GM19025 (cell line): ENCODE measurements around the gene PPM1M.

Experiments used
- ATAC-seq: cut with Tn5 transposase; IDR thresholded peaks from one replicate; pipeline ENCODE4 v1.9.1; 2021; ENCODE audit warnings: mild to moderate bottlenecking, low read depth, moderate library complexity; ENCODE audit not compliant: unreplicated experiment

Gene PPM1M

GRCh38 chr3:52213901-52214300 lies 31.7 kb upstream of the PPM1M start:
- ATAC-seq, result no peak

- ATAC-seq, result no peak
These were observed 30.2 kb upstream of the PPM1M start for GRCh38 chr3:52215351-52215750.

GRCh38 chr3:52216585-52217408 lies 28.8 kb upstream of the PPM1M start:
- ATAC-seq, result no peak

- no peak for ATAC-seq
These were observed 28.2 kb upstream of the PPM1M start for GRCh38 chr3:52217409-52217805.

GRCh38 chr3:52218026-52218425 lies 27.5 kb upstream of the PPM1M start:
- ATAC-seq, result no peak

GRCh38 chr3:52218454-52218853 lies 27.1 kb upstream of the PPM1M start:
- no peak for ATAC-seq

- ATAC-seq, result no peak
These were observed 26.5 kb upstream of the PPM1M start for GRCh38 chr3:52218937-52219650.

GRCh38 chr3:52220380-52221026 lies 25.1 kb upstream of the PPM1M start:
- no peak for ATAC-seq

GRCh38 chr3:52221141-52221562 lies 24.4 kb upstream of the PPM1M start:
- no peak for ATAC-seq

GRCh38 chr3:52221563-52222318 lies 23.8 kb upstream of the PPM1M start:
- no peak for ATAC-seq

GRCh38 chr3:52222319-52223221 lies 23.0 kb upstream of the PPM1M start:
- ATAC-seq, result no peak

GRCh38 chr3:52223449-52224408 lies 21.8 kb upstream of the PPM1M start:
- ATAC-seq, result no peak

- peak; percentile 77 for ATAC-seq
These were observed 19.9 kb upstream of the PPM1M start, which contains the start of gene TLR9 for GRCh38 chr3:52225452-52226228. TSS of gene TLR9 (minus strand) at chr3:52225645. CDS start at chr3:52225529, 116 bp downstream.

- peak; percentile 8 for ATAC-seq
These were observed 19.2 kb upstream of the PPM1M start for GRCh38 chr3:52226229-52226817.

- no peak for ATAC-seq
These were observed 18.4 kb upstream of the PPM1M start for GRCh38 chr3:52227117-52227516.

- no peak for ATAC-seq
These were observed 17.8 kb upstream of the PPM1M start for GRCh38 chr3:52227766-52228165.

GRCh38 chr3:52228266-52228665 lies 17.3 kb upstream of the PPM1M start:
- ATAC-seq, result no peak
